ENCODE results near the gene SSBP4.

Gene SSBP4

GRCh38 chr19:18446145-18446810 is 27.1 kb downstream of the SSBP4 start:
- DNase-seq, result no peak

DNA sequence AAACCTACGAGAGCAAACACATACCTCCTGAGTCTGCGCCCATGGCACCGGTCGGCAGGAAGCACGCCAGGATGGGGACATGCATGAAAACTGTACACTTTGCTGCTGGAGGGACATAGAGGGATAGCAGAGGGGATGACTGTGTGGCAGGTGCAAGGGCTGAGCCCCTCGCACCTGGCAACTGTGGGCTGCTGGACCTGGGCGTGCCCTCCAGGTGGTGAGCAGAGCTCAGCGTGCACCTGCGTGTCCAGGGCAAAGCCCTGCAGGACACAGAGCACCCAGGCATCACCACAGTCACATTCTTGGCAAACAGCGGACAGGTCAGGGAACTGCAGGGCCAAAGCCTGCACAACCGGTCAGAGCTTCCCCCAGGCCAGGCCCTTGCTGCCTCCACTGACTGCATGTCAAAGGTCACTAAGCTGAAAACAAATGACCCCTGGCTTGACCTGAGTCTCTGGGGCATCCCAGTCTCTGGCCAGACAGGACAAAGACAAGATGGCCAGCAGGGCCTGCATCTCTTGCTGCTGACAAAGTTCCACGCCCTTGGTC is 27.7 kb downstream of the SSBP4 start:
- DNase-seq, result no peak

DNA sequence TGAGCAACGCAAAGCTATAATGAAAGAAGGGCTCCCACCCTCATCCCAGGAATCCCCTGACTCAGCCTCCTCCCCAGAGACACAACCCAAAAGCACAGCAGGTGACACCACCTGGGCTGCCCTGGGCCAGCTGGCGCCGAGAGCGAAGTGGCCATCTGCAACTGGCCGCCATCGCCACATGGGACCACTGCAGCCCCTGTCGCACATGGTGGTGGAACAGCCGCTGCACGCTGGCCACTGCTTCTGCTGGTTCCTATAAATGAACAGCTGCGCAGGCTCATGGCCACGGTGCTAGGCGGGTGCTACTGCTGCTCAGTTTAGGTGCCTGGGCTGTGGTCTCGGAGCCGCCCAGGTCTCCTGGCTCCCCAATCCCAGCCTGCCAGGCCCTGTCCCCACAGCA is 30.4 kb downstream of the SSBP4 start:
- DNase-seq, result no peak

- DNase-seq, result no peak
Measured at GRCh38 chr19:18450021-18450930, 31.1 kb downstream of the SSBP4 start.

DNA sequence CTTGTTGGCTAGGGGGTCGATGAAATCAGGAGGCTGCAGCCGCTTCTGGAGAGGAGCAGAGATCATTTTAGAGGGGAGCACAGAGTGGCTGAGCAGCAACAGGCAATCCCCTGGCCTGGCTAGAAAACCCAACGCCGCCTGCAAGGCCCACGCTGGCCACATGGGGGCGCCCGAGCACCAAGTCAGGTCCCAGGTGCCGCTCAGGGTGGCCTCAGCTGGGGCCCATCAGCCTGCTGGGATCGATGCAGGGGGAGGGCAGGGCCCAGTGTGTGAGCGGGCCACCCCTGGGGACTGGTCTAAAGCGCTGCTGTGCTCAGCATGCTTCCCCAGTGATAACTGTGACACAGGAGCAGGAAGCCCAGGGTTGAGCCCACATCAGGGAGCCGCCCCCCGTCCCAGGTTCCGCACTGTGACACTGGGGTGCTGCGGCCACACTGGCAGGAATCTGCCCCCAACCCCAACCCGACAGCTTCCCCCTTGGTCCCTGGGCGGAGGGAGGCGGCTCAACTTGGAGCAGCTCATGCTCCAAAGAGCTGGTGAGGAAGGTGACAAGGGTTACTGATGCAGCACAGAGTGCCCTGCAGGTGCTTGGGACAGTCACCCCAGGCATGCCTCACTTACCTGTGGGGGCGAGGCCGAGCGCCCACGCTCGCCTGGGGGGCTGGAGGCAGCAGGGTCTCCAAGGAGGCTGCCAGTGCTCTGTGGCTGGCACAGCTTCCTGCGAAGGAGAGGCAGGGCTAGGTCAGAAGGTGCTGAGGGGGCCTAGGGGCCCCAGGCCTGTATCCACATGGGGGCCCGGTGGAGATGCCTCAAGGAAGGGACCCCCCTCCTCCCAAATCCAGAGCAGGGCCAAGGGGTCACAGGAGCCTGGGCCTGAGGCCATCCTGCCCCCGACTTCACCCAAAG is 32.0 kb downstream of the SSBP4 start:
- no peak for DNase-seq

DNA sequence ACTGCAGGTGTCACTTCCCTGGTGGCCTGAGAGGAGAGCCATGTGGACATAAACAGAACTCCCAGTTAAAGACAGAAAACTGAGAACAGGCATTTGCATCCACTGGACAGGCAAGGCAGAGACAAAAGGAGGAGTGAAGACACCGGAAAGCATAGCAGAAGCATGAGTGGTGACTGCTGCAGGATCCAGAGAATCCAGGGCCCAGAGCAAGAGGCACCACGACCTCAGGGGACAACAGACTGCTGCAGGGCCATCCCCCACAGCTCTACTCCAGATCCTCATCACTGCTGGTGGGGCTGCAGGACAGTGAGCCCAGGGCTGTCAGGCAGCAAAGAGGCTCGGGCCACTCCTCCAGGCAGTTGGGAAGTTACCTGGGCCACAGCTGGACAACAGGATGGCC is 33.2 kb downstream of the SSBP4 start:
- DNase-seq, result no peak

DNA sequence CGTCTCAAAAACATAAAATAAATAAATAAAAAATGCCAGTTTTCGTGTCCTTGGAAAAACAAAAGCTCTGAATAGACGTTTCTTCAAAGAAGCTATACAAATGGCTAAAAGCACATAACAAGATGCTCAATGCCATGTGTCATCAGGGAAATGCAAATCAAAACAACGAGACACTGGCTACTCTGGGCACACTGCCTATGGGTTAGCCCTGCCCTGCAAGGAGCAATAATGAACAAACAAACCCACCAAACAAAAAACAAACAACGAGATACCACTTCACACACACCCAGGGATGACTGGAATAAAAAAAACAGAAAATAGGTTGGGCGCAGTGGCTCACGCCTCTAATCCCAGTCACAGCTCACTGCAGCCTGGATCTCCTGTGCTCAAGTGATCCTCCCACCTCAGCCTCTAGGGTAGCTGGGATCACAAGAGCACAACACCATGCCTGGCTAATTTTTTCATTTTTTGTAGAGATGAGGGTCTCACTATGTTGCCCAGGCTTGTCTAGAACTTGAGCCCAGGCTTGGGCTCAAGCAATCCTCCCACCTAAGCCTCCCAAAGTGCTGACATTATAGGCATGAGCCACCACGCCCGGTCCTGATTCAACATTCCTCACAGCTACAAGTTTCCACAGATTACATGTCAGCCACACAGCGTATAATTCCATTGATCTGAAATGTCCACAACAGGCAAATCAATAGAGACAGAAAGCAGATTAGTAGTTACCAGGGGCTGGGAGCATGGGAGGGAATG is 34.2 kb downstream of the SSBP4 start:
- DNase-seq, result no peak

GRCh38 chr19:18456279-18456678 is 37.1 kb downstream of the SSBP4 start:
- DNase-seq, result no peak

- no peak for DNase-seq
Measured at GRCh38 chr19:18456974-18457373, 37.8 kb downstream of the SSBP4 start.

GRCh38 chr19:18457483-18458331 is 38.5 kb downstream of the SSBP4 start:
- DNase-seq, result no peak

DNA sequence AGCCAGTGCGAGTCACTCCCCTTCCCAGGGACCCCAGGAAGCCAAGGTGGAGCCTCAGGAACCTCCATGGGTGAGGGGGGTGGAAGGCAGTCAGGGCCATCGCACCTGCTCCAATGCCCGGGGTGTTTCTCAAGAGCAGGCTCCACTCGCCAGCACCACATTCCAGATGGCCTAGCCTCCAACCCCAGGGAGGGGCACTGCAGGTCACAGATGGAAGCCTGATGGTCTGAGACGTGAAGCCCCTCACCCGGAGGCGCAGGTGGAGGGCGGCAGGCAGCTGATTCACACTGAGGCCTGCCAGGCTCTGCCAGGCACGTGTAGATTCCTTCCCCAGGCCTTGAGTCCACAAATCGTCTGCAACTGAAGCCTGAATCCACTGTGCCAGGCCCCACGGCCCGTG is 41.7 kb downstream of the SSBP4 start:
- DNase-seq, result no peak

DNA sequence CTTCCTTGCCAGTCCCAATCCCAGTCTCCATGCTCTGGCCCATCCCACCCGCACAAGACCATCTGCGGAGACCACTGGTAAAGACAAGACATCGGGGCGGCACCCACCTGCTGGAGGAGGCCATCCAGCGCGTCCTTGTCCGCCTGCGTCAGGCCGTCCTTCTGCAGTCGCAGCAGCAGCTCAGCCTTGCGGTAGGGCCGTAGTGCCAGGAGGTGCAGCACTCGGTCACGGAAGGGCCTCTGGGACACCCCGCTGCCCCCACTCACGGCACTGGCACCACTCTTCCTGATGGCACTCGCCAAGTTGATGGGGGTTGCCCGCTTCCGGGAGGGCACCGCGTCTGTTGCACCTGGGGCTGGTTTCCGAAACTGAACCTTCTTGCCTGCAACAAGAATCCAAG is 42.3 kb downstream of the SSBP4 start:
- no peak for DNase-seq

GRCh38 chr19:18464646-18465045 is 45.4 kb downstream of the SSBP4 start:
- DNase-seq, result no peak

GRCh38 chr19:18465214-18465963 is 46.2 kb downstream of the SSBP4 start:
- no peak for DNase-seq

DNA sequence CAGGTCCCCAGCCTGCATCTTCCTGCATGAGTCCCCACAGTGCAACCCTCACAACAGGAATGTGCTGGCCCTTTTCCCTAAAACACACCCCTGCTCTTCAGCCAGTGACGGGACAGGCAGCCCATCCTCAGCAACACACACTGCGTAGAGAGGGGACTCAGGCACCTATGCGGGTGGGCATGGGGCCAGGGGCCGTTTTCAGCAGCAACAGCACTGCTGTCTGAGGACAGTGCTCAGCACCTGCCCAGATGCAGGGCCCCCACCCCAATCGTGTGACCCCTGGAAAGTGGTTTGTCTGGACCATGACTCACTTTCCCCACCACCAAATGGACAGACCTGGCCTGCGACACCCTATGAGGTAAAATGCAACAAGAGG is 46.8 kb downstream of the SSBP4 start:
- DNase-seq, result no peak

- no peak for DNase-seq
Measured at GRCh38 chr19:18466354-18466753, 47.2 kb downstream of the SSBP4 start.

- no peak for DNase-seq
Measured at GRCh38 chr19:18467978-18468377, 48.8 kb downstream of the SSBP4 start.

- DNase-seq, result no peak
Measured at GRCh38 chr19:18468517-18468916, 49.3 kb downstream of the SSBP4 start.

- no peak for DNase-seq
Measured at GRCh38 chr19:18469069-18469846, 50.1 kb downstream of the SSBP4 start.

DNA sequence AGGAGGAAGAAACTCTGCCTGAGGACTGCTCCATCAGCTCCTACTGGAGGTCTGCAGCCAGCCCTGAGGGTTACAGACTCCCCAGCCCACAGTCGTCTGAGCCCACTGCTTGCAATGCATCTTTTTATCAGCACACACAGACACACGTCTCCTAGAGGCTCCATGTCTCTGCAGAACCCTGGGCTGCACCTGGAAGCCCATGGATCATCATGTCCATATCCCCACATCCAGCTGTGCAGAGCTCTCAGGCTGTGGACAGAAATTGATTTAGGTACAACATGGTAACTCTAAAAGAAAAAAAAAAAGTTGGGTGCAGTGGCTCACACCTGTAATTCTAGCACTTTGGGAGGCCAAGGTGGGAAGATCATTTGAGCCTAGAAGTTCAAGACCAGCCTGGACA is 51.6 kb downstream of the SSBP4 start:
- no peak for DNase-seq

Measured in NCI-H1417 treated with DMSO at 0.1 percent for 48 hours (cell line).